ENCODE results near the gene SLC24A3.

DNA sequence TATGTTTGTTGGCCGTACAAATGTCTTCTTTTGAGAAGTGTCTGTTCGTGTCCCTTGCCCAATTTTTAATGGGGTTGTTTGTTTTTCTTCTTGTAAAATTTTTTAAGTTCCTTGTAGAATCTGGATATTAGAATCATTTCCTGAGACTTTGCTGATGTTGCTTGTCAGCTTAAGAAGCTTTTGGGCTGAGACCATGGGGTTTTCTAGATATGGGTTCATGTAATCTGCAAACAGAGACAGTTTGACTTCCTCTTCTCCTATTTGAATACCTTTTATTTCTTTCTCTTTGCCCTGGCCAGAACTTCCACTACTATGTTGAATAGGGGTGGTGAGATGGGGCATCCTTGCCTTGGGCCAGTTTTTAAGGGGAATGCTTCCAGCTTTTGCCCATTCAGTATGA, 82.6 kb downstream of the SLC24A3 start:
- TF ChIP-seq CTCF (conservative IDR thresholded peaks at IDR 0.05; ENCODE audit: low read depth in 2 of 2) (no peak), EZH2 (IDR thresholded peaks at IDR 0.05; ENCODE audit: low read depth, unreplicated experiment) (no peak), POLR2AphosphoS5 (IDR thresholded peaks at IDR 0.05; ENCODE audit: low read depth) (no peak), EZH2phosphoT487 (IDR thresholded peaks at IDR 0.05; ENCODE audit: unreplicated experiment) (no peak), ETS1 (IDR thresholded peaks at IDR 0.05) (no peak), REST (IDR thresholded peaks at IDR 0.05; ENCODE audit: unreplicated experiment) (no peak), JUNB (IDR thresholded peaks at IDR 0.05; ENCODE audit: unreplicated experiment) (no peak), NANOG (IDR thresholded peaks at IDR 0.05; ENCODE audit: borderline replicate concordance) (no peak), STAT1 (IDR thresholded peaks at IDR 0.05; ENCODE audit: unreplicated experiment) (no peak), CREB1 (CRISPR knock-in tag; IDR thresholded peaks at IDR 0.05; ENCODE audit: low read depth) (no peak)
